Spleen (tissue), 7 donors: ENCODE data around the gene ARL5C.

Source experiments
- POLR2A ChIP-seq, 3 donors: fragments of 450-650 bp; IDR thresholded peaks; one replicate each; pipeline ENCODE4 v1.5.1; 2017; ENCODE audit warnings: antibody characterized with exemption in 3 of 3, mild to moderate bottlenecking in 1 of 3
- POLR2AphosphoS5 ChIP-seq, 3 donors: sonication (generic); formaldehyde crosslinking; IDR thresholded peaks; one replicate each; pipeline ENCODE4 v1.5.1; 2017; ENCODE audit warnings: antibody characterized with exemption in 3 of 3
- TF ChIP-seq, protein P1 (sequence below), 11 experiments: fragments of 200-600 bp in 7 of 11; fragments of 450-650 bp in 4 of 11; sonication (generic) in 4 of 11; IDR thresholded peaks in 8 of 11; conservative IDR thresholded peaks in 3 of 11; 1 replicate in 7 of 11; 2 replicates in 4 of 11; pipeline versions ENCODE4 v1.4.0 to v1.8.0; 2016 to 2021; ENCODE audit warnings: antibody characterized with exemption in 11 of 11, inconsistent platforms in 4 of 11, mild to moderate bottlenecking in 1 of 11
- donor health status: DM: no; HTN: no; CAD: no; lungs with moderate emphysema.
- donor health status: DM: no; HTN: no; CAD: no.
- donor health status: DM: no; HTN: no; CAD: no.

DNA sequence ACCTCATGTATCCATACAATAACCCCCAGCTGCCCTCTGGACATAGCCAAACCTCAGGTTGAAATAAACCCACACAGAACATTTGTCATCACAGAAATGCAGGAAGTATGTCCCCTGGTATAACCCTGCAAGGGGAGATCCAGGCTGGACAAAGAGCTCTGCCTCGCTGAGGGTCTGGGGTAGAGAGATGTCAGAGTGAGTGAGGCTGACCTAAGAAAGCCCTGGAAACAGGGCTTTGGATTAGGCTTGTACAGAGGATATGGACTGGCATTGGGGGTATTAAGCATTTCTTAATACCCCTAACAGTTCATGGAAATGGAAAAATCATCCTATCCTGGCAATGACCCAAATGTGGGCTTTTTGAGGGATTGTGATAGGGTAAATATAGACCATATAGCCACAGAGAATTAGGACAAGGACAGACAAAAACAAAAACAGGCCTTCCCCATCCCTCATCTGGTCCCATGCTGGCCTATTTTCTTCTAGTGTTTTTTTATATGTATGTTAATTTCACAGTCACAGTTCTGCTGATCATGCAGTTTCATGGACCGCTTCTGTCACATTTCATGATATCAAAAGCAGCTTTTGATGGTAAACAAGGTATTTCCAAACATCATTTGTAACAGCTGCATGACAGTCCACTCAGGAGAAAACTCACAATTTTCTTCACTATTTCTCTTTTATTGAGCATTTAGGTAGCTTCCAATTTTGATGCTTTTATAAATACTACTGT lies 40.7 kb downstream of the ARL5C start:
- no peak for TF ChIP-seq POLR2AphosphoS5 (IDR thresholded peaks at IDR 0.05)
- TF ChIP-seq, protein P1, sequence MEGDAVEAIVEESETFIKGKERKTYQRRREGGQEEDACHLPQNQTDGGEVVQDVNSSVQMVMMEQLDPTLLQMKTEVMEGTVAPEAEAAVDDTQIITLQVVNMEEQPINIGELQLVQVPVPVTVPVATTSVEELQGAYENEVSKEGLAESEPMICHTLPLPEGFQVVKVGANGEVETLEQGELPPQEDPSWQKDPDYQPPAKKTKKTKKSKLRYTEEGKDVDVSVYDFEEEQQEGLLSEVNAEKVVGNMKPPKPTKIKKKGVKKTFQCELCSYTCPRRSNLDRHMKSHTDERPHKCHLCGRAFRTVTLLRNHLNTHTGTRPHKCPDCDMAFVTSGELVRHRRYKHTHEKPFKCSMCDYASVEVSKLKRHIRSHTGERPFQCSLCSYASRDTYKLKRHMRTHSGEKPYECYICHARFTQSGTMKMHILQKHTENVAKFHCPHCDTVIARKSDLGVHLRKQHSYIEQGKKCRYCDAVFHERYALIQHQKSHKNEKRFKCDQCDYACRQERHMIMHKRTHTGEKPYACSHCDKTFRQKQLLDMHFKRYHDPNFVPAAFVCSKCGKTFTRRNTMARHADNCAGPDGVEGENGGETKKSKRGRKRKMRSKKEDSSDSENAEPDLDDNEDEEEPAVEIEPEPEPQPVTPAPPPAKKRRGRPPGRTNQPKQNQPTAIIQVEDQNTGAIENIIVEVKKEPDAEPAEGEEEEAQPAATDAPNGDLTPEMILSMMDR (IDR thresholded peaks at IDR 0.05 in 8 of 11, conservative IDR thresholded peaks at IDR 0.05 in 3 of 11): no peak
- TF ChIP-seq POLR2A (IDR thresholded peaks at IDR 0.05): no peak
